Liver (tissue), 3 donors: ENCODE data around the gene MYO9B.

Experiments
- CTCF ChIP-seq: fragments of 150-350 bp; IDR thresholded peaks from 2 replicates; pipeline ENCODE4 v1.5.1; 2017; ENCODE audit warnings: improper control_type of control experiment, low read depth, low read length; ENCODE audit not compliant: missing input control
- GABPA ChIP-seq, 2 donors: IDR thresholded peaks in 1 of 2; conservative IDR thresholded peaks in 1 of 2; 2 replicates each; pipeline ENCODE4 v1.6.1; 2016; ENCODE audit warnings: antibody characterized with exemption in 2 of 2, mild to moderate bottlenecking in 1 of 2, moderate library complexity in 1 of 2
- MAX ChIP-seq: IDR thresholded peaks from 2 replicates; pipeline ENCODE4 v1.6.1; 2016; ENCODE audit warnings: antibody characterized with exemption
- TAF1 ChIP-seq: conservative IDR thresholded peaks from 2 replicates; pipeline ENCODE4 v1.6.1; 2016; ENCODE audit warnings: antibody characterized with exemption, mild to moderate bottlenecking
- donor health status: healthy.
- donor health status: healthy.

- no peak for TF ChIP-seq GABPA (IDR thresholded peaks at IDR 0.05 in 1 of 2, conservative IDR thresholded peaks at IDR 0.05 in 1 of 2)
- no peak for TF ChIP-seq TAF1
- TF ChIP-seq CTCF, result peak; percentile 14
- TF ChIP-seq MAX, result no peak
These were observed 4.3 kb downstream of the MYO9B start for GRCh38 chr19:17079710-17080439.
